CD4-positive, alpha-beta T cell treated with Interleukin-21 for 1 hour (primary cell): Measurements from ENCODE around the gene BLTP2.
A peak's percentile ranks its signal among the peaks of the same experiment; 100 is the strongest.
"Not testable (repeated sequence)": the region's sequence is repeated elsewhere in the genome, so short reads cannot be mapped to it uniquely, and the experiment has no call there.

ENCODE experiments used
- DNase-seq: peaks from one replicate; pipeline ENCODE4 v3.0.0-alpha.2; 2020

BLTP2 gene

DNA sequence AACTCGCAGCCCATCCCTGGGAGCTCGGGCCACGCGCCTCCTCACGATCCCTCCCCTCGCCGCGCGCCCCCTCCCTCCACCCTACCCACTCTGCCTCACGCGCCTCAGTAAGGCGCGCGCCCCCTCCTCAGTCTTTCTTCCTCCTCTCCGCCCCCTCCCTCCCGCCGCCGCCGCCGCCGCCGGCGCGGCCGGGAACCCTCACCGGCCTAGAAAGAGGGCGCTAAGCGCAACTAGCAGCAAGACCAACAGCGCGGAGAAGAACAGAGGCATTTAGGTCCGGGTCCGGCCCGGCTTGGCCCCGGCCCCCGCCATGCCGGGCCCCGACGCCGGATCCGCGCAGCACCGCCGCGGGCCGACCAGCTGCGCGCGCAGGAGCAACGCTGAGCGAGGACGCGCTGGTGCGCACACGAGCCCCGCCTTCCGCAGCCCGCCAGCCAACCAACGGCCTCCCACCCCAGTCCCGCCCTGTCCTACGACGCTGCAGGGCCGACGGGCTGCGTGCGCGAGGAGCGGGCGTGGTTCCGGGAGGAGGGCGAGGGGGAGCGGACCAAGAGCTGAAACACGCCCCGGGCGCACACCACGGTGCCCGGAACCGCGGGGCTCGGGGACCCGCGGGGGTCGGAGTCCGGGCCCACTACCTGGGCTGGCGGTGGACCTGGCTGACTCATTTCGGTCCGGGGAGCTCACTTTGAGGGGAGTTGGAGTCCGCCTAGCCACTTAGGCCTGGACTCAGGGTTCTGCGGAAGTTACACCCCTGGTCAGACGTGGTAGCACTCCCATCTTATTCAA lies at the start of gene BLTP2:
BLTP2 (minus strand) TSS at position 372 of the 789 bp plus-strand sequence; CDS start at position 270, 102 bp downstream.
- peak; percentile 96 for DNase-seq

- DNase-seq = no peak
Measured at GRCh38 chr17:28693869-28694268, 48.9 kb upstream of the BLTP2 start.

DNA sequence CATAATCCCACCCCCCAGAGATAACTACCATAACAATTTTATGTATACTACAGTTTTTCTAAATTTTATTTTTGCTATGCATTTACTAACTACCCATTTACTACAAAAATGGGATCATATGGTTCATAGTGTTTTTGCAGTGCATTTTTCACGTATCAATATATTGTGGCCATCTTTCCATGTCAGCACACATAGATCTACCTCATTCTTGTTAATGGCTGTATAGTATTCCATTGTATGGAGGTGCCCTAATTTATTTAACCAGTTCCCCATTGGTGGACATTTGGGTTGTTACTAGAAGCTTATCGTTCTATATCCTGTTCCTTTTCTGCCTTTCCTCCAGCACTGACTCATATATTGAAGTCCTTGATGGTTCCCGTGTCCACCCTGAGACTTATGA lies 44.1 kb upstream of the BLTP2 start:
- DNase-seq = no peak

DNA sequence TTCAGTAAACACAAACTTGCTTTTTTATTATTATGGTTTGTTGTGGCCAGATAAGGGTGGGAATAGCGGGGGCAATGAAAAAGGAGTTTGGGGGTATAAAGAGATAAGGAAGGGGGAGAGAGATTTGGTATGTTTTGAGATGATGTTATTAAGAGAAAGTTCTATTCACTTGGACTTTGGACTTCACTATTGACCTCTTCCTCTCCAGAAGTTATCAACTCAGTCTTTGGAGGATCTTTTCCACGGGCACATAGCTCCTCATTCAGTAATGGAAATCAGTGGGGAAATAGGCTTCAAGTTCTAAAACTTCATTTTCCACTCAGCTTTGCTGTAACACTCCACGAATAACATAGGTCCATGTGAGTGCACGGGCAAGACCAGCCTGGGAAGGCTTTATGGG lies 43.5 kb upstream of the BLTP2 start:
- no peak for DNase-seq

DNA sequence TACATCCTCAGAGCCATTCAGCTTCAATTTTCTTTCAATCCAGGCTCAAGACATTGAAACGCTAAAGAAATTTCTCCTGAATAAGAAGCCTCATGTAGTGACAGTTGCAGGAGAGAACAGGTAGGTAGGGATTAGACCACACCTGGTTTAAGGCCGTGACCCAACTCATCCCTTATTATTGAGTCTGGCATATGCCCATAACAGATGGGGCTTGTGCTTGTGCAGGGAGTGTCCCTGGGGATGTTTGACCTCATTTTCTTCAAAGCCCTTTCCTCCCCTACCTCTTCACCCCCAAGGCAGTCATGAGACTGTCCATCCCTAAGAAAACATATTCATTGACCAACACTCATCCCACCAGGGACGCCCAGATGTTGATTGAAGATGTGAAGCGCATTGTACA lies 41.3 kb upstream of the BLTP2 start:
- DNase-seq = no peak

- no peak for DNase-seq
Measured at GRCh38 chr17:28685366-28685765, 40.4 kb upstream of the BLTP2 start.

GRCh38 chr17:28684963-28685362 lies 40.0 kb upstream of the BLTP2 start:
- DNase-seq = no peak

DNA sequence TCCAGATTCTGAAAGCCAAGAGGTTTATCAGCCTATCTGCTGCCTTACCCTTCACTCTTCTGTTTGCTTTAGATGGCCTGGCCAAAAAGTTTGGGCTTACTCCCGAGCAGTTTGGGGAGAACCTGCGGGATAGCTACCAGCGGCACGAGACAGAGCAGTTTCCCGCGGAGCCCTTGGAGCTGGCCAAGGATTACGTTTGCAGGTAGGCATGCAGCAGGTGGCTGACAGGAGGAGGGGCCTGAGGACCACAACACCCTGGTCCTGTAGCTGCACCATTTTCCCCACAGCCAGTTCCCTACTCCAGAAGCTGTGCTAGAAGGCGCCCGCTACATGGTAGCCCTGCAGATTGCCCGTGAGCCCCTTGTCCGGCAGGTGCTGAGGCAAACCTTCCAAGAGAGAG lies 37.7 kb upstream of the BLTP2 start:
- DNase-seq = no peak

GRCh38 chr17:28675980-28676379 lies 31.0 kb upstream of the BLTP2 start:
- DNase-seq = peak; percentile 17

GRCh38 chr17:28675490-28675889 lies 30.5 kb upstream of the BLTP2 start:
- DNase-seq = no peak

DNA sequence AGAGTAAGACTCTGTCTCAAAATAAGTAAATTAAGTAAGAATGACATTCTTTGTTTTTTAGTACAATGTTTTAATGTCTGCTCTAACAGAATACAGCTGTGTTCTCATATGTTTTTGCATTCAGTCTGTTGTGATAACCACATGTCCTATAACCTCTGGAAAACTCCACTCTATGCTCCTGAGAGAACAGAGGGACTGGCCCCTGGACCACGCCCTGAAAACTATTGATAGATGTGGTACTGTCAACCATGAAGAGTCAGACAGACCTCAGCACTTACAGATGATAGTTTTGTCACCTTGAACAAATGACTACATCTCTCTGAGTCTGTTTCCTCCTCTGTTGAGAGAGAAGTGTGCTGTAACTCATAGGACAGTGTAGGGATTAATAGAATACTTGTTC lies 25.0 kb upstream of the BLTP2 start:
- DNase-seq = no peak

- no peak for DNase-seq
Measured at GRCh38 chr17:28667870-28668269, 22.9 kb upstream of the BLTP2 start.

- DNase-seq = no peak
Measured at GRCh38 chr17:28665994-28666393, 21.0 kb upstream of the BLTP2 start.

- DNase-seq = no peak
Measured at GRCh38 chr17:28663723-28664122, 18.8 kb upstream of the BLTP2 start.

DNA sequence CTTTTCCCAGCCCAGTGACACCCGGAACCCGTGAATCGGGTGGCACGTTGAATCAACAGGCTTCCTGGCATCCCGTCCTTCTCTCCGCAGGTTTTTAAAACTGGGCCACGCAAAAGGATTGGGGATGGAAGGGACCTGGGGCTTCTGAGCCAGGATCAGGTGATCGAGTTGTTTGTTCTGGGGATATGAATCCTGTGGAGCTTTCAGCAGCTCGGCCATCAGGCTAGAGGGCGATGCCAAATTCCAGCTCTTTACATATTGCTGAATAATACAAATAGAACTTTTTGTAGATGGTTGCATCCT lies 17.5 kb upstream of the BLTP2 start:
- no peak for DNase-seq

DNA sequence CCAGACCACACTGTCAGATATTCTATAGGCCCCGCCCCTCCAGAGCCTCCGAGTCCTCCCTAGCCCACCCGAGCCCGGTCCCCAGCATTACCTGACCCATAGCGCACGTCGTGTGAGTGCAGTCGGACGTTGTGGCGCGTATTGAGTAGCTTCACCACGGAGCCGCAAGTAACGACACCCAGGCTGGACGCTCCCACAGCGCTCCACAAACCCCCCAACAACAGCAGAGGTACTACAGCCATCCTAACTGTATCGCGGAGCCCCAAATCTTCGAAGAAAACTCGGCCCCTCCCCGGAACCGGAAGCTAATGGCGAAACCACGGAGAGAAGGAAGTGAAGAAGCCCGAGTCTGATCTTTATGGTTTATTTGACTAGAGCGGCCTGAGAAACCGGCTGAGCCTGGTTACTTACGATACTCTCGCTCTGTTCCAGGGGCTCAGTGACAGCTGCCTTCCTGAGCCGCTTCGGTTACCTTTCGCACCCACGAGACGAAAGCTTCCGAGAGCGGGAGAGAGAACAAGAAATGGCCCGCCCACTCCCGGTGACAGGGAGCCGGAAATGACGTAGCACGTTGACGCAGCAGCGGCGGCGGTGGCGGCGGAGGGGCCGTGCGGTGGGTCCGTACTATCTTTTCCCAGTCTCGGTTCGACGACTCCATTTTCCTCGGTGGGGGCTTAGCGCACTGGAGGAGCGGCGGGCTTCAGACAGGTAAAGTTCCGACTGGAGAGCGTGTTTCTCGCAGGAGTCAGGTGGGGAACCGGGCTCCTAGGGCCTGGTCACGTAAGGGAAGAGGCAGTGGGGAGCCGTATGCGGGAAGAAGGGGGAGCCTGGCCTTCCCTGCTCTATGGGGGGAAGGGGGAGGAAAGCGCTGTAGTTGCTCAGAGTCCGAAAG lies 16.9 kb upstream of the BLTP2 start, which contains the start of the genes SDF2 and SUPT6H:
SDF2 (minus strand) TSS at position 272 of the 892 bp plus-strand sequence; CDS start at position 242, 30 bp downstream.
SUPT6H (plus strand) TSS at position 571 of the 892 bp plus-strand sequence. CDS start 11,197 bp downstream, outside the sequence.
- peak; percentile 92 for DNase-seq

- not testable (repeated sequence) for DNase-seq
Measured at GRCh38 chr17:28659497-28659881, 14.5 kb upstream of the BLTP2 start.

DNA sequence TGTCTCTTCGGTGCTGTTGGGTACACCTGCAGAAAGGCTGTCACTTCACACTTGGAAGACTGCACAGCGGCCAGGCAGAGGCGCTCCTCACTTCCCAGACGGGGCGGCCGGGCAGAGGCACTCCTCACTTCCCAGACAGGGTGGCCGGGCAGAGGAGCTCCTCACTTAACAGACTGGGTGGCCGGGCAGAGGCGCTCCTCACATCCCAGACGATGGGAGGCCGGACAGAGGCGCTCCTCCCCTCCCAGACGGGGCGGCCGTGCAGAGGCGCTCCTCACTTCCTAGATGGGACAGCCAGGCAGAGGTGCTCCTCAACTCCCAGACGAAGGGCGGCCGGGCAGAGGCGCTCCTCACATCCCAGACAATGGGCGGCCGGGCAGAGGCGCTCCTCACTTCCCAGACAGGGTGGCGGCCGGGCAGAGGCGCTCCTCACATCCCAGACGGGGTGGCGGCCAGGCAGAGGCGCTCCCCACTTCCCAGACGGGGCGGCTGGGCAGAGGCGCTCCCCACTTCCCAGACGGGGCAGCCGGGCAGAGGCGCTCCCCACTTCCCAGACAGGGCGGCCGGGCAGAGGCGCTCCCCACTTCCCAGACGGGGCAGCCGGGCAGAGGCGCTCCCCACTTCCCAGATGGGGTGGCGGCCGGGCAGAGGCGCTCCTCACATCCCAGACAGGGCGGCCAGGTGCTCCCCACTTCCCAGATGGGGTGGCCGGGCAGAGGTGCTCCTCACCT lies 14.0 kb upstream of the BLTP2 start:
- not testable (repeated sequence) for DNase-seq

DNA sequence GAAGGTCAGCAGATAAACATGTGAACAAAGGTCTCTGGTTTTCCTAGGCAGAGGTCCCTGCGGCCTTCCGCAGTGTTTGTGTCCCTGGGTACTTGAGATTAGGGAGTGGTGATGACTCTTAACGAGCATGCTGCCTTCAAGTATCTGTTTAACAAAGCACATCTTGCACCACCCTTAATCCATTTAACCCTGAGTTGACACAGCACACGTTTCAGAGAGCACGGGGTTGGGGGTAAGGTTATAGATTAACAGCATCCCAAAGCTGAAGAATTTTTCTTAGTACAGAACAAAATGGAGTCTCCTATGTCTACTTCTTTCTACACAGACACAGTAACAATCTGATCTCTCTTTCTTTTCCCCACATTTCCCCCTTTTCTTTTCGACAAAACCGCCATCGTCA lies 13.4 kb upstream of the BLTP2 start:
- not testable (repeated sequence) for DNase-seq

DNA sequence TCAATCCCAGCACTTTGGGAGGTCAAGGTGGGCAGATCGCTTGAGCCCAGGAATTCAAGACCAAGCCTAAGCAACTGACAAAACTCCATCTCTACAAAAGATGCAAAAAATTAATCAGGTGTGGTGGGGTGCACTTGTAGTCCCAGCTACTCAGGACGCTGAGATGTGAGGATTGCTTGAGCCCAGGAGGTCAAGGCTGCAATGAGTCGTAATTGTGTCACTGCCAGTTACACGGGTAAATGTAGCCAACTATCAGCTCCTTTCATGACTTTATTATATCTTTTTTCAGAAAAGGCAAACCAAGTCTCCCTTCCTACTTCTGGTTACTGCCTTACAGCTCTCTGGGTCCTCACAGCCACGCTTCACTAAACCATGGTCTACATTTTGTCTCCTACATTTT lies 12.8 kb upstream of the BLTP2 start:
- DNase-seq = no peak

DNA sequence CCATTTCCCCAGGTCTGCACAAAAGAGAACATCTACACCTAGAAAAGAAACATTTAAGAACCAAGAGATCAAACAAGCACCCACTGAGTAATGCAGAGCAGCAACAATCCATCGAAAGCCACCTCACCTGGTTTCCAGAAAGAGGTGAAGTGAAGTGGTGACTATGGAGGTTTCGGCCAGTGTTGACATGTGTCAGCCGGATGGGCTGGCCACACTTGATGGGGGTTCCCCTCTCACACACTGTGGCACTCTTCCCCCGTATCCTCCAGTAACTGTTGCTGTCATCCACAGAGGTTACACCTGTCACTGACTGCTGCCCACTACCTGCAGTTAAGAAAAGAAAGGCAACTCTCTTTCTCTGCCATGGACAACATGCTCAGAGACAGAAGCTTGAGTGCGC lies 10.2 kb upstream of the BLTP2 start:
- no peak for DNase-seq

DNA sequence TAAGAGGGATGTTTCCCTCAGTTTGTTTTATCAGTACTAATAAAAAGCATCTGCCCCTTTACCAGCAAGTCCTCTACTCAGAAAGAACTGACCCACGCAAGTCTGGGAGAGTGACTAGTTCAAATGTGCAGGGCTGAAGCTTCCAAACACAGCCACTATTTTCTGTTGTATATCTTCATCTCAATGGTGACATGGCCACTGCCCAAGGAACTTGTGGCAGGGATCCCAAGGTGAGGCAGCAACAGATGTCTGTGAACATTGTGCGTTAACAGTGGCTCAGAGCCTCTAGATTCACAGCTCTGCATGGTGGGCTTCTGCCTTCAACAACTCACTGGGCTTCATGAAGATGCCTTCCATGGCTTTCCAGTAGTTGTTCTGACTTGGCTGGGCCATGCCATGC lies 3.7 kb upstream of the BLTP2 start:
- no peak for DNase-seq

- DNase-seq = peak; percentile 24
Measured at GRCh38 chr17:28646039-28646754, 1.2 kb upstream of the BLTP2 start.
